ENCODE data around the gene IQUB.

DNA sequence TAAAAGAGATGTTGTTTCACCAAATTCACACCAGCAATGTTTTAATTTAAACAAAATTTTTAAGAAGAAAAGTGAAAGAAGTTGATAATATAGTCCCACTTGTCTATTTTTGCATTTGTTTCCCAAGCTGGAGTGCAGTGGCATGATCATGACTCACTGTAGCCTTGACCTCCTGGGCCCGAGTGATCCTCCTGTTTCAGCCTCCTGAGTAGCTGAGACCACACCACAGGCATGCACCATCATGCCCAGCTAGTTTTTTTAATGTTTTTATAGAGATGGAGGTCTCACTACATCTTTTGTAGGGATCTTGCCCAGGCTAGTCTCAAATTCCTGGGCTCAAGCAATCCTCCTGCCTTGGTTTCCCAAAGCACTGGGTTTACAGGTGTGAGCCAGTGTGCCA is 37.3 kb upstream of the IQUB start:
- TF ChIP-seq, protein P1, sequence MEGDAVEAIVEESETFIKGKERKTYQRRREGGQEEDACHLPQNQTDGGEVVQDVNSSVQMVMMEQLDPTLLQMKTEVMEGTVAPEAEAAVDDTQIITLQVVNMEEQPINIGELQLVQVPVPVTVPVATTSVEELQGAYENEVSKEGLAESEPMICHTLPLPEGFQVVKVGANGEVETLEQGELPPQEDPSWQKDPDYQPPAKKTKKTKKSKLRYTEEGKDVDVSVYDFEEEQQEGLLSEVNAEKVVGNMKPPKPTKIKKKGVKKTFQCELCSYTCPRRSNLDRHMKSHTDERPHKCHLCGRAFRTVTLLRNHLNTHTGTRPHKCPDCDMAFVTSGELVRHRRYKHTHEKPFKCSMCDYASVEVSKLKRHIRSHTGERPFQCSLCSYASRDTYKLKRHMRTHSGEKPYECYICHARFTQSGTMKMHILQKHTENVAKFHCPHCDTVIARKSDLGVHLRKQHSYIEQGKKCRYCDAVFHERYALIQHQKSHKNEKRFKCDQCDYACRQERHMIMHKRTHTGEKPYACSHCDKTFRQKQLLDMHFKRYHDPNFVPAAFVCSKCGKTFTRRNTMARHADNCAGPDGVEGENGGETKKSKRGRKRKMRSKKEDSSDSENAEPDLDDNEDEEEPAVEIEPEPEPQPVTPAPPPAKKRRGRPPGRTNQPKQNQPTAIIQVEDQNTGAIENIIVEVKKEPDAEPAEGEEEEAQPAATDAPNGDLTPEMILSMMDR (IDR thresholded peaks at IDR 0.05) = no peak
- TF ChIP-seq POLR2A (IDR thresholded peaks at IDR 0.05) = no peak
- TF ChIP-seq POLR2AphosphoS5 (IDR thresholded peaks at IDR 0.05) = no peak

Measured in prostate gland (tissue), 2 donors.